Measurements from ENCODE around the gene EDARADD.
A peak's percentile ranks its signal among the peaks of the same experiment; 100 is the strongest.

EDARADD gene

GRCh38 chr1:236509203-236509602, 115.1 kb downstream of the EDARADD start:
- DNase-seq (ENCODE audit: extremely low spot score, insufficient read length, low read depth) (no peak), FAIRE-seq (no peak)

GRCh38 chr1:236509647-236510401, 115.7 kb downstream of the EDARADD start:
- FAIRE-seq (no peak), DNase-seq (ENCODE audit: extremely low spot score, insufficient read length, low read depth) (no peak)

GRCh38 chr1:236511735-236512418, 117.8 kb downstream of the EDARADD start:
- no peak for DNase-seq (ENCODE audit: extremely low spot score, insufficient read length, low read depth)
- no peak for FAIRE-seq

GRCh38 chr1:236514703-236515442, 120.8 kb downstream of the EDARADD start:
- FAIRE-seq: no peak

GRCh38 chr1:236515443-236515958, 121.4 kb downstream of the EDARADD start:
- no peak for FAIRE-seq

More at GRCh38 chr1:236514703-236515442, 120.8 kb downstream of the EDARADD start:
- no peak for DNase-seq (ENCODE audit: extremely low spot score, insufficient read length, low read depth)

GRCh38 chr1:236516929-236517704, 123.0 kb downstream of the EDARADD start:
- DNase-seq (ENCODE audit: extremely low spot score, insufficient read length, low read depth) (no peak), FAIRE-seq (no peak)

More at GRCh38 chr1:236515443-236515958, 121.4 kb downstream of the EDARADD start:
- DNase-seq (ENCODE audit: extremely low spot score, insufficient read length, low read depth): no peak

- DNase-seq (ENCODE audit: extremely low spot score, insufficient read length, low read depth): no peak
- FAIRE-seq: no peak
Observed at GRCh38 chr1:236518322-236518721, 124.2 kb downstream of the EDARADD start.

GRCh38 chr1:236520445-236521005, 126.4 kb downstream of the EDARADD start:
- DNase-seq (ENCODE audit: extremely low spot score, insufficient read length, low read depth) (no peak), FAIRE-seq (no peak)

- FAIRE-seq (no peak), DNase-seq (ENCODE audit: extremely low spot score, insufficient read length, low read depth) (no peak)
Observed at GRCh38 chr1:236522937-236523703, 129.0 kb downstream of the EDARADD start.

- FAIRE-seq: peak; percentile 38
- DNase-seq (ENCODE audit: extremely low spot score, insufficient read length, low read depth): peak; percentile 84
Observed at GRCh38 chr1:236523704-236524141, 129.6 kb downstream of the EDARADD start, which contains the start of gene LGALS8. Gene LGALS8, plus strand, starts transcription at chr1:236523982. Its CDS starts 2,089 bp downstream, at chr1:236526071.

GRCh38 chr1:236524142-236524894, 130.2 kb downstream of the EDARADD start:
- DNase-seq (ENCODE audit: extremely low spot score, insufficient read length, low read depth) (peak; percentile 64), FAIRE-seq (peak; percentile 88)

GRCh38 chr1:236524895-236525184, 130.8 kb downstream of the EDARADD start:
- no peak for FAIRE-seq
- no peak for DNase-seq (ENCODE audit: extremely low spot score, insufficient read length, low read depth)

GRCh38 chr1:236526079-236526478, 132.0 kb downstream of the EDARADD start:
- DNase-seq (ENCODE audit: extremely low spot score, insufficient read length, low read depth) (no peak), FAIRE-seq (no peak)

GRCh38 chr1:236530286-236530685, 136.2 kb downstream of the EDARADD start:
- no peak for DNase-seq (ENCODE audit: extremely low spot score, insufficient read length, low read depth)
- no peak for FAIRE-seq

GRCh38 chr1:236530959-236531358, 136.9 kb downstream of the EDARADD start:
- no peak for FAIRE-seq
- no peak for DNase-seq (ENCODE audit: extremely low spot score, insufficient read length, low read depth)

- FAIRE-seq: no peak
- no peak for DNase-seq (ENCODE audit: extremely low spot score, insufficient read length, low read depth)
Observed at GRCh38 chr1:236532850-236533249, 138.8 kb downstream of the EDARADD start.

- no peak for FAIRE-seq
- no peak for DNase-seq (ENCODE audit: extremely low spot score, insufficient read length, low read depth)
Observed at GRCh38 chr1:236534151-236534651, 140.1 kb downstream of the EDARADD start.

Data from GM18507 (cell line).